ENCODE results near the gene SNX5. TPM values are rescaled to one million over a fixed set of nuclear protein-coding genes. Genes with fewer than 3 reads are reported as not detected.

The SNX5 gene
- total RNA-seq, 1 donor from 2014 or later = 174 TPM

- intact Hi-C loops (cut with micrococcal nuclease) = loop anchor here (1.0 to 10.0 kb wide), 2 partner anchors 8 to 429 kb away; partner anchors contain the start of gene BFSP1
These were observed 5.3 kb downstream of the SNX5 start for GRCh38 chr20:17963114-17963897.

GRCh38 chr20:17961587-17961940 lies 7.0 kb downstream of the SNX5 start:
- intact Hi-C loops (cut with micrococcal nuclease) = loop anchor here (1.0 to 10.0 kb wide), 2 partner anchors 8 to 427 kb away; partner anchors contain the start of genes BFSP1 and MGME1

- intact Hi-C loops (cut with micrococcal nuclease) = loop anchor here (1.0 to 10.0 kb wide), 2 partner anchors 8 to 426 kb away; partner anchors contain the start of genes BFSP1 and MGME1
These were observed 7.5 kb downstream of the SNX5 start for GRCh38 chr20:17960927-17961586.

GRCh38 chr20:17960400-17960885 lies 8.2 kb downstream of the SNX5 start:
- intact Hi-C loops (cut with micrococcal nuclease) = loop anchor here (10.0 kb wide), 1 partner anchor 426 kb away; the partner anchor contains the start of gene BFSP1

- intact Hi-C loops (cut with micrococcal nuclease) = loop anchor here (5.0 kb wide), 1 partner anchor 38 kb away; no protein-coding TSS in a partner anchor
These were observed 9.4 kb downstream of the SNX5 start for GRCh38 chr20:17959257-17959627.

GRCh38 chr20:17958373-17959256 lies 10.0 kb downstream of the SNX5 start:
- intact Hi-C loops (cut with micrococcal nuclease) = loop anchor here (5.0 kb wide), 1 partner anchor 39 kb away; no protein-coding TSS in a partner anchor

DNA sequence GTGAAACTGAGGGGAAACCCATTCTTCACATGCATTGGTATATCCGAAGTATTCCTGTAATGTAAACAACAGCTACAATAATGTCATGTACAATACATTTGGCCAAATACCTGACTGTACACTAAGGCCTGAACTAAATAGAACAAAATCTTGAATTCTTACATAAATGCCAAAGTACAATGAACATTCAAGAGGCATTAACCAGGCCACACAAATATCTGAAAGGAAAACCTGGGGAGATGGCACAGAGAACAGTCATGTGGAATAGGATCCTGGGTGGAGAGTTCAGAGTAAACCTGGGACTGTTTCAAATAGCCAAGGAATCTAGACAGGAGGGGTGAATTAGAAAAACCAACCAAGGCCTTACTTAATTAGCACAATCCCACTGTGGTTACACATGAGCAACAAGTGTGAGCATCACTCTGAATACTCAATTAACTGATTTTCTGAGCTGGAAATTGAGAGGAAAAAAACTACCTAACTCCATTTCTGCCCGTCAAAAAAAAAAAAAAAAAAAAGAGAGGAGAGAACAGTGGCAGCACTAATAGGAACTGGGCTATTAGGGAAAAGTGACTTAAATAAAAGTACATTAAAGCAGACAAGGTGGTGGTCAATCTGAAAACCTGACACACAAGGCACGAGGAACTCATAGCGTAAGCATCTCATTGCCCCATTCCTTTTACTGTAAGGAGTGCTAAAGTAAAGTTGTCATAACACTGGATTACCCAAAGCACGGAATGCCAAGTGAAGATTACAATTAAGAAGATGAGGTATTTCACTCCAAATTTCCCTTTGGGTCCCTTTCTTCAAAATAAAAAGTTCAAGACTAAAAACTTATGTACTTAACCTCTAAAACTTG lies 10.9 kb downstream of the SNX5 start:
- intact Hi-C loops (cut with micrococcal nuclease) = loop anchor here (5.0 kb wide), 1 partner anchor 40 kb away; no protein-coding TSS in a partner anchor

DNA sequence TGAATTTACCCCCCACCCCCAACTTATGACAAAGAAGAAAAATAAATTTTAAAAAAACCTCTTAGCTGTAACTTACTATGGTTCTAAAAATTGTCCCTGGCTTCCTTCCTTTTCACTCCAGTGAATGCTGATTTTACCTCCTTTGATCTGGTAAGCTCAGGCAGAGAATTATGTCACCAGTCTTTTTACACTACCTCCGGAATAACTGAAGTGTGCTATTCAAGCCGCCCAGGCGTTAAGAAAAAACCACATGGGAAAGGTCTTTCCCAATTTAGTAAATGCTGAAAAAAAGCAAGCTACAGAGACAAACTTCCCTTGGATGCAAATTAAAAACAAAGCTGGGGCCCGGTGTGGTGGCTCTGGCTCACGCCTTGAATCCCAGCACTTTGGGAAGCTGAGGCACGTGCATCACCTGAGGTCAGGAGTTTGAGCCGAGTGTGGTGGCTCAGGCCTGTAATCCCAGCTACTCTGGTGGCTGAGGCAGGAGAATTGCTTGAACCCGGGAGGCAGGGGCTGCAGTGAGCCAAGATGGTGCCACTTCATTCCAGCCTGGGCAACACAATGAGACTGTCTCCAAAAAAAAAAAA lies 12.4 kb downstream of the SNX5 start:
- intact Hi-C loops (cut with micrococcal nuclease) = loop anchor here (5.0 kb wide), 1 partner anchor 41 kb away; no protein-coding TSS in a partner anchor

GRCh38 chr20:17955302-17955701 lies 13.3 kb downstream of the SNX5 start:
- intact Hi-C loops (cut with micrococcal nuclease) = loop anchor here (1.0 to 5.0 kb wide), 3 partner anchors 8 to 42 kb away; no protein-coding TSS in a partner anchor

GRCh38 chr20:17953935-17954334 lies 14.7 kb downstream of the SNX5 start:
- intact Hi-C loops (cut with micrococcal nuclease) = loop anchor here (2.0 kb wide), 1 partner anchor 13 kb away; no protein-coding TSS in a partner anchor

- intact Hi-C loops (cut with micrococcal nuclease) = no loop called here
These were observed 15.6 kb downstream of the SNX5 start for GRCh38 chr20:17952692-17953684.

- intact Hi-C loops (cut with micrococcal nuclease) = no loop called here
These were observed 17.3 kb downstream of the SNX5 start for GRCh38 chr20:17951323-17951722.

DNA sequence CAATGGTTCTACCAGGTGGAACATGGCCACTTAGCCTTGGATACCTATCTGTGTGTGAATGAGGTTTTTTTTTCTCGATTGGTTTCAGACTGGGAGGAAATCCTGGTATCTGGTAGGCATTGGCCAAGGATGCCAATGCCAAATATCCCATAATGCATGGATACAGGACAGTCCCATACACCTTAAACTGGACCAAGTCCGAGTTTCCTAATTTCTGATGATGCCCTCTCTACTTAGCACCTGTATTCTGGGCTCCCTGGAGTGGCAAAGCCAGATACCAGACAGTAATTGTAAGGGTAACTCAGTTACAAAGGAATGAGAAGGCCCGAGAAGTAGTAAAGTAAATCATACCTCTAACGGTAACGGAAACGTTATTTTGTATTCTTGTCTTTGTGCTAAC lies 17.9 kb downstream of the SNX5 start:
- intact Hi-C loops (cut with micrococcal nuclease) = no loop called here

DNA sequence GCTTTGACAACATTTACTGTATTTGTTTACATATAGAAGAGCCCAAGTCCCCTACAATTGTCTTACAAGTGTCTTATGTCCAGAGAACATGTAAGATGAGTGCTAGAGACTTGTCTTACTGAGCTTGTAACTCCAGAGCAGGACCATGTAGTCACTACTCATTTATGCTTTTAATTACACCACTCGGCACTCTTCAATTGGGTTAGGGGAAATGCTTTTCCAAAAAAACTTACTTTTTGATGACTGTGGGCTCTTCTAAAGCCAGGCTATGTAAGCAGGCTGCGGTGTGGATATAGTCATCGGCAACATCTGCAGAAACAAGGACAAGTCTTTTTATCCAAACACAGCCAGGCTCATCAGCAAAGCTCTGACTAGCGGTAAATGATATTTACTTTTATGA lies 18.7 kb downstream of the SNX5 start:
- intact Hi-C loops (cut with micrococcal nuclease) = no loop called here

DNA sequence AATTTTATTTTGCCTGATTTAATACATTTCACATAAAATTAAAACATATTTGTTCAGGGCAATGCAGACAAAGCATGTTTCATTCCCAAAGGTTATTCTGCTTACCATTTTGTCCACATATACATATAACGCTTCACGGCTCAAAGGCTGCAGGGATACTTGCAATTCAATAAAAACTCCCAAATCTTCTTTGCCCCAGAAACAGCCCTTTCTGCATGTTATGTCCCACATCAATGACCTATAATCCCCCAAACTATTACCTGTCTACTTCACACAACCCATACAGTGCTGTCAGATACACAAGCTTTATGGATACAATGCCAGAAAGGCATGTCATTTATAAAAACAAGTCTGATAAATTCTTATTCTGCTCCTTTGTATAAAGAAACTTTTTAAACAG lies 20.2 kb downstream of the SNX5 start:
- intact Hi-C loops (cut with micrococcal nuclease) = no loop called here

DNA sequence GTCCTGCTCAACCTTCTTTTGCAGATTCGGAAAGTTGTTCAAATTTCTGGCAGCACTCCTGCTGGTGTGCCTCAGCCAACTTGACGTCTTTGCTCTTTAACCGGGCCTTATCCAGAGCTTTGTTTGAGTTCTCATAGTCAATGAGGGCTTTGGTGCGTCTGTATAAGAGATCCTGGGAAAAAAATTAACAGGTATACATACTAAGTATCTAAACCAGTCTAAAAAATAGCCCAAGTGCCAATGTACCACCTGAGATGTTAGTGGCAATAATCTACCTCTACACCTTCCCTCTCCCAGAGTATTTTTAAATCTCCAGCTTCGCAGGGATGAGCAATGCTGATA lies 21.1 kb downstream of the SNX5 start:
- intact Hi-C loops (cut with micrococcal nuclease) = no loop called here

DNA sequence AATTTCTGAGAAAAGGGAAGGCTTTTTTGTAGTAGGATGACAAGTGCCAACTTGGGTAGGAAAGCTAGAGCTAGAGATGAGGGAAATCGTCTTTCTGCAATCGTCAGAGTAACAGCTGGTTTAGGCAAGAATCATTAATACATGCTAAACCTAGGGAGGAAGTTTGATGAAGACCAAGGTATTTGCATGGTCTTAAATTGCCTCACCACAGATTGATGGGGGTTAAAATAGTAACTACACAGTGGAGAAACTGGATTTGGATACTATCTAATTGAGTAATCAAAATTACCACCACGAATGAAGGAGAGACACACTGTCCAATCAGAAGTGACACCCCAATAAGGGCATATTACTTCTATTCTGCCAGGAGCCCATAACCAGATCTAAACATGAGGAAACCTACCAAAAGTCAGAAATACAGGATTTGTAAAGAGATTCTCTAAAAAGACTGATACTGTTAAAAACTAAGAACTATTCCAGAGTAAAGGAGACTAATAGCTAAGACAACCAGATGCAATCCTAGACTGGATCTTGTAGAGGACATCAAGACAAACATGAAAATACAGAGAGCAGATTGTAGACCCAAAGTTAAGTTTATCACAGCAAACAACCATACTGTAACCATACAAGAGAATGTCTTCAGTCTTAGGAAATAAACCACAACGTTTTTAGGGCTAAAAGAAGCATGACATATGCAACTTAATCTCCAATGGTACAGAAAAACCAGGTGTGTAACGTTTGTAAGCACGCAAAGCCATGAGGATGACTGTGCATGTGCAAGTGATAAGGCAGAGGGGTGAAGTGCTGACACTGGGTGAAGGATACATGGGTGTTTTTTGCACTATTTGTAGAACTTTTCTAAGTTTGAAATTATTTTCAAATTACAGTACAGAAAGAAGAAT lies 21.8 kb downstream of the SNX5 start:
- intact Hi-C loops (cut with micrococcal nuclease) = no loop called here
